ENCODE measurements around the gene AUNIP.

The AUNIP gene

DNA sequence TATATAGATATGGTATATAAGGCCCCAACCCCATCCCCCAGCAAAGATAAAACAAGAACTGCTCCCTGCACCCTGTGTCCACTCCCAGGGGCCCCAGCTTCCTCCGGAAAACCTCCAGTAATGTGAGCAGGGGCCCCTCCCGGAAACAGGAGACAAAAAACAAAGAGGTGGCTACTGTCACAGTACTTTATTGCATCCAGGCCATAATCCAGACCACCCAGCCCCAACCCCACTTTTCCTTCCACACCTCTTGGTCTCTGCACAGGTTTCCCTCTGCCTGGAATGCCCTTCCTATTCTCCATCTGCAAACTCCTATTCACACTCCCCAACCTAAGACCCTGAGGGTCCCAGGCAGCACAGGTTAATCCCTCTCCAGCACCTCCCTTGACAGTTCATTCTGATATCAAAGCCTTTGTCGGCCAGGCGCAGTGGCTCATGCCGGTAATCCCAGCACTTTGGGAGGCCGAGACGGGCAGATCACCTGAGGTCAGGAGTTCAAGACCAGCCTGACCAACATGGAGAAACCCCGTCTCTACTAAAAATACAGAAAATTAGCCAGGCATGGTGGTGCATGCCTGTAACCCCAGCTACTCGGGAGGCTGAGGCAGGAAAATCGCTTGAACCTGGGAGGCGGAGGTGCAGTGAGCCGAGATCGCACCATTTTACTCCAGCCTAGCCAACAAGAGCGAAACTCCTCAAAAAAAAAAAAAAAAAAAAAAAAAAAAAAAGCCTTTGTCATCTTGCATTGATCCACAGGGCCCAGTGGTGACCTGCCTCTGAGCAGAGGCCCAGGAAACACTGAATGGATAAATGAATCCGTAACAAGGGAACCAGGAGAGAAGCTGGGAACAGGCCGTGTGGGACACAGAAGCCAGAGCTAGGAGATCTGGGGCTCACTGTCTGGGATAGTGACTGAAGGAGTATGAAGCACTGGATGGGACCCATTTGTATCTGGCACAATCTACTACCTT, 2.3 kb upstream of the AUNIP start:
- TF ChIP-seq, protein P1, sequence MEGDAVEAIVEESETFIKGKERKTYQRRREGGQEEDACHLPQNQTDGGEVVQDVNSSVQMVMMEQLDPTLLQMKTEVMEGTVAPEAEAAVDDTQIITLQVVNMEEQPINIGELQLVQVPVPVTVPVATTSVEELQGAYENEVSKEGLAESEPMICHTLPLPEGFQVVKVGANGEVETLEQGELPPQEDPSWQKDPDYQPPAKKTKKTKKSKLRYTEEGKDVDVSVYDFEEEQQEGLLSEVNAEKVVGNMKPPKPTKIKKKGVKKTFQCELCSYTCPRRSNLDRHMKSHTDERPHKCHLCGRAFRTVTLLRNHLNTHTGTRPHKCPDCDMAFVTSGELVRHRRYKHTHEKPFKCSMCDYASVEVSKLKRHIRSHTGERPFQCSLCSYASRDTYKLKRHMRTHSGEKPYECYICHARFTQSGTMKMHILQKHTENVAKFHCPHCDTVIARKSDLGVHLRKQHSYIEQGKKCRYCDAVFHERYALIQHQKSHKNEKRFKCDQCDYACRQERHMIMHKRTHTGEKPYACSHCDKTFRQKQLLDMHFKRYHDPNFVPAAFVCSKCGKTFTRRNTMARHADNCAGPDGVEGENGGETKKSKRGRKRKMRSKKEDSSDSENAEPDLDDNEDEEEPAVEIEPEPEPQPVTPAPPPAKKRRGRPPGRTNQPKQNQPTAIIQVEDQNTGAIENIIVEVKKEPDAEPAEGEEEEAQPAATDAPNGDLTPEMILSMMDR (IDR thresholded peaks at IDR 0.05; ENCODE audit: low read depth, low read length) = no peak
- in situ Hi-C loops (cut with HindIII; ENCODE audit: low sequenced_read_pairs) = no loop called here
- no peak overlapping the region for H3K4me3 ChIP-seq (ENCODE audit: low read depth, low read length)
- no peak for DNase-seq (ENCODE audit: low read depth, low spot score)

DNA sequence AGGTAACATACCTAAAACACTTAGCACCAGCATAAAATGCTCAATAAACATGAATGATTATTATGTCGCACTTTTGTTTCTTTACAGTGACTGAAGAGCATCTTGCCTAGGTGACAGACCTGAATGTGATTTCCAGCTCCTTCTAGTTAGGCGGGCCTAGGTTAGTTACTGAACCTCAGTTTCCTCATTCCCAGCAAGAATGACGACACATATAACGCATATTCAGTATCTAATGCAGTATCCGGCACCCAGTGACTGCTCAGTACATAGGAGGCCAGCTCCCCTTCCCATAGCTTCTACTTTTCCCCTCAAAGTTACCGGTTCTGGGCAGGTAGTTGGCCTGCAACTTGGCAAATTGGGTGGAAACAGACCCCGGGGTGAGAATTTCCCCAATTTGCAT, 763 bp downstream of the AUNIP start:
- H3K4me3 ChIP-seq (ENCODE audit: low read depth, low read length) = peak overlapping the region; percentile 71
- TF ChIP-seq, protein P1 (IDR thresholded peaks at IDR 0.05; ENCODE audit: low read depth, low read length) = no peak
- no peak for DNase-seq (ENCODE audit: low read depth, low spot score)
- in situ Hi-C loops (cut with HindIII; ENCODE audit: low sequenced_read_pairs) = no loop called here

DNA sequence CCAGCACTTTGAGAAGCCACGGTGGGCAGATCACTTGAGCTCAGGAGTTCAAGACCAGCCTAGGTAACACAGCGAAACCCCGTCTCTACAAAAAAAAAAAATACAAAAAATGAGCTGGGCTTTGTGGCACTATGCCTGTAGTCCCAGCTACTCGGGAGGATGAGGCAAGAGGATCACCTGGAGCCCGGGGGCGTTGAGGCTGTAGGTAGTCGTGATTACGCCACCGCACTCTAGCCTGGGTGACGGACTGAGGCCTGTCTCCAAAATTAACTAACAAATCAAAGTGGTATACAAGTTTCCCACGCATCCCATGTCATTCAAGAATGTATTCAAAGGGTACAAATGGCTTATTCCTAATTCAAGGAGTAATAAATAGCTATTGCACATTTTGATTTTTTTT, 2.4 kb downstream of the AUNIP start:
- TF ChIP-seq, protein P1 (IDR thresholded peaks at IDR 0.05; ENCODE audit: low read depth, low read length) = no peak
- H3K4me3 ChIP-seq (ENCODE audit: low read depth, low read length) = no peak overlapping the region
- DNase-seq (ENCODE audit: low read depth, low spot score) = no peak
- in situ Hi-C loops (cut with HindIII; ENCODE audit: low sequenced_read_pairs) = no loop called here

DNA sequence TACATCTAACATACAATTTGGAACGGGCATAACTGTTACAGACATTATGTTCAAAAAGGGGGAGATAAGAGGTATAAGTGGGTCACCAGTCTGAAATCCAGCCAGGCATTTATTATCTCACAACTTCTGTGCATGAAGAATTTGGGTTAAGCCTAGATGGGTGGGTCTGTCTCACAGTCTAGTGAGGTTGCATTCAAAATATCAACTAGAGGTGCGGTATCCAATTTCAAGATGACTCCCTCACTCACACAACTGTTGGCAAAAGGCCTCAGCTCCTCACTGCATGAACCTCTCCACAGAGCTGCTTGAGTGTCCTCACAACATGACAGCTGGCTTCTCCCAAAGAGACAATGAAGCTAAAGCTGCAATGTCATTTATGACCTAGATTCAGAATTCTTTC, 4.7 kb downstream of the AUNIP start:
- in situ Hi-C loops (cut with HindIII; ENCODE audit: low sequenced_read_pairs) = no loop called here
- TF ChIP-seq, protein P1 (IDR thresholded peaks at IDR 0.05; ENCODE audit: low read depth, low read length) = no peak
- no peak overlapping the region for H3K4me3 ChIP-seq (ENCODE audit: low read depth, low read length)
- no peak for DNase-seq (ENCODE audit: low read depth, low spot score)

DNA sequence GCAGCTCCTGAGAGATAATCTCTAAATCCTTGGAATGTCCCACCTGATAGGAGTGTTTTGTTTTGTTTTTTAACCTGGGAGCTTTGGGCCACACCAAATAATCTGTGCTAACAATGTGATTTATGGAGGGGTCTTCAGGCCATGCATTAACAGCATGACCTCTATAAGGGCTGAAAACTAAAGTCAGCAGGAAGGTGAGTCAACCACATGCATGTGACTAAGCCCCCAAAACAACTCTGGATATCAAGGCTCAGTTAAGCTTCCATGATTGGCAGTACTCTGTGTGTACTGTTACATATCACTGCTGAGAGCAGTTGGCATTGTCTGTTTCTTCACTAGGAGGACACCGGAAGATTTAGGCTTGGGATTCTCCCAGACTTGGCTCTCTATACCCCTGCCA, 10.7 kb downstream of the AUNIP start:
- no peak overlapping the region for H3K4me3 ChIP-seq (ENCODE audit: low read depth, low read length)
- in situ Hi-C loops (cut with HindIII; ENCODE audit: low sequenced_read_pairs) = no loop called here
- no peak for DNase-seq (ENCODE audit: low read depth, low spot score)
- TF ChIP-seq, protein P1 (IDR thresholded peaks at IDR 0.05; ENCODE audit: low read depth, low read length) = no peak

DNA sequence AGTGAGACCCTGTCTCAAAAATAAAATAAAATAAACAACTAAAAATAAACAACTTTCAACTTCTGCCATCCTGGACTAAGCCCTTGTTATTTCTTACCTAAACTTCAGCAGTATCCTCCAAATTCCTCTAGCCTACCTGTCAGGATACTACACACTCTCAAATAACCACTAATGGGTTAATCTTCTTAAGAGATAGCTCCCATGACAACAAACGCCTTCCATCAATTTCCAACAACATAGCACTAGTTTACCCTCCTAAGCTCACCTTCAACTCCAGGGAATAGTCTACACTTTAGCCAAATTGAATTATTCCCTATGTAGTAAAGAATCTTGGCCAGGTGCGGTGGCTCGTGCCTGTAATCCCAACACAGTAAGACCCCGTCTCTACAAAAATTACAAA, 11.3 kb downstream of the AUNIP start:
- no peak overlapping the region for H3K4me3 ChIP-seq (ENCODE audit: low read depth, low read length)
- in situ Hi-C loops (cut with HindIII; ENCODE audit: low sequenced_read_pairs) = no loop called here
- TF ChIP-seq, protein P1 (IDR thresholded peaks at IDR 0.05; ENCODE audit: low read depth, low read length) = no peak
- no peak for DNase-seq (ENCODE audit: low read depth, low spot score)
